NCI-H146 treated with DMSO at 0.1 percent for 48 hours (cell line): ENCODE measurements around the gene CLRN1.

Experiments used
- DNase-seq: peaks from one replicate; lab custom pipeline; 2025; ENCODE audit not compliant: unreplicated experiment; lab: John Stamatoyannopoulos, UW

Gene CLRN1

DNA sequence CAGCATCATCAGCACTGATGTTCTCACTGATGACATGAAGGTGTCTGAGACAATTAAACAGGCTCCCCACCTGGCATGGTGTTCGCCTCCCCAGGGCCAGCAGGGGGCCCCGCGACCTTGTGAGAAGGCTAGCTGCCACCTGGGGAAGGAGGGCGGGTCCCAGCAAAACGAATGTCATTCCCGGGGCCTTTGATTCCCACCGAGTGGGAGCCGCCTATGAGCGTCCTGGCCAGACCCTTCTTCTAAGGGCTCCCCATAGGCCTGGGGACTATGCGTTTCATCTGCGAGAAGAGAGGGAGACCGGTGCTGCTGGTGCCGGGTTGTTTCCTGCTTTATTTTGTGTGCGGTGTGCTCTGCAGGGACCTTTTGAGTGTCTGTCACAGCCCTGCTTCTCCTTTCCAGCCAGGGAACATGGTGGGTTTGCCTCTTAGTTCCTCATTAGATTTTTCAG is 46.8 kb downstream of the CLRN1 start:
- peak; percentile 81 for DNase-seq

DNA sequence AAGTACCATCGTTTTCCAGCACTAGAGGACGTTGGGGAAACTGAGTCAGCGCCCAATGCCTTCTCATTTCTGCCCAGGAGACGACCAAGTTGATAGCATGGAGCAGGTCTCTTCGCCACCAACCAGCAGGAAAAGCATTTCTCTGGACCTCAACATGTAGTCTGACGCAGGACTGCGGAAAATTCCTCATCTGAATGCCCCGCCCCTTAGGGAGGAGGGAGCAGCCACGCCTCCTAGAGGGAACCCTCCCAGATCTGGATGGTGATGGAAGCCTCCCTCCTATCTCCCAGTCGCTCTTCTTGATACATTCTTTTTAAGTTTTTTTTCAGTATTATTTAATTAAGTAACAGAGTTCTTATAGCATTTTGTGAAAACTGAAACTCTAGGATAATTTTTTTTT is 49.9 kb downstream of the CLRN1 start:
- DNase-seq, result no peak

DNA sequence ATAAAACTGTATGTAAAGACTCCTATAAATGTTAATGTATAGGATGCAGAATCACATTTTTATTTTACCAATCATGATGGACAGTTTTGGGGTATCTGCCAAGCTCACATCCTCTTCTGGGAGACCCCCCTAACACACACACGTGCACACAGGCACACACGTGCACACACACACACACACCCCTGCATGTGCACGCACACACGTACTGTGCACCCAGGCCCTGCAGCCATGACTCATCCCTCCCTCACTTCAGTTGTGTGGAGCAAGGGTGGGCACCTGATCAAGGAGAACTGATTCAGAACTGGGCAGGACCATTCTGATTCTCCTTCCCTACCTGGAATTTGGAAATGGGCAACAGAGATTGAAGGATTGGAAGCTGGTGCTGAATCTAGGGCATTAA is 51.3 kb downstream of the CLRN1 start:
- no peak for DNase-seq

DNA sequence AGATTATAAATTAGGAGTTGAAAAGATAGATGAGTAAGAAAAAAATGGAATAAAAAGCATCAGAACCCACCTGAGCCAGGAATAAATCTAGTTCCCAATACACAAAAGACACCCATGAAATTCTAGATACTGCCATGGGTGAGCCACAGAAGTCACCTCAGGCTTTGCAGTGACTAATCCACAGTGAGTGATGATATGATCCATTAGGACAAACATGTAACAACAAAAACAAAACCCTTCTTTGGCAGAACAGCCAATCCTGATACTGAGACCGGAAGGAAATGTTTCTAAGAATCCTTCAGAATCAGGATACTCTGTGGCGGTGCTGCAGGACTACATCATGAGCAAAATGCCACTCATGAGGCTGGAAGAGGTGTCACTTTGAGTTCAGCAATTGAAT is 52.3 kb downstream of the CLRN1 start:
- DNase-seq, result no peak

DNA sequence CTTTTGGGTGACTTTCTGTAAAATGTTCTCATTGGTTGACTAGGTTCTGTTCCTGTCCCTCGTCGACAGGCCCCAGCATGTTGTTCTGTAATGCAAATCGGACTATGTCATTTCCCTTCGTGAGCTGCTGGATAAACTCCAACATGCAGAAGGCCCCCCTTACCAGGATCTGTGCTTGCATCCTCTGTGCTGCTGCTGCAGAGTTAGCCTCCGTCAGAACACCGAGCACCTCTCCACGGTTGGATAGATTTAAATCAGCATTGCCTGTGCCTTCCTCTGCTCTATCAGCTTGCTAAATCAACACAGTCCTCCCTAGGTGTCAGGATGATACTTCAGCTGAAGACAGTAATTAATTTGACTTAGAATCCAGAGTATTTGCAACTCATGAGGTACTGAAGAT is 54.6 kb downstream of the CLRN1 start:
- DNase-seq, result peak; percentile 40

DNA sequence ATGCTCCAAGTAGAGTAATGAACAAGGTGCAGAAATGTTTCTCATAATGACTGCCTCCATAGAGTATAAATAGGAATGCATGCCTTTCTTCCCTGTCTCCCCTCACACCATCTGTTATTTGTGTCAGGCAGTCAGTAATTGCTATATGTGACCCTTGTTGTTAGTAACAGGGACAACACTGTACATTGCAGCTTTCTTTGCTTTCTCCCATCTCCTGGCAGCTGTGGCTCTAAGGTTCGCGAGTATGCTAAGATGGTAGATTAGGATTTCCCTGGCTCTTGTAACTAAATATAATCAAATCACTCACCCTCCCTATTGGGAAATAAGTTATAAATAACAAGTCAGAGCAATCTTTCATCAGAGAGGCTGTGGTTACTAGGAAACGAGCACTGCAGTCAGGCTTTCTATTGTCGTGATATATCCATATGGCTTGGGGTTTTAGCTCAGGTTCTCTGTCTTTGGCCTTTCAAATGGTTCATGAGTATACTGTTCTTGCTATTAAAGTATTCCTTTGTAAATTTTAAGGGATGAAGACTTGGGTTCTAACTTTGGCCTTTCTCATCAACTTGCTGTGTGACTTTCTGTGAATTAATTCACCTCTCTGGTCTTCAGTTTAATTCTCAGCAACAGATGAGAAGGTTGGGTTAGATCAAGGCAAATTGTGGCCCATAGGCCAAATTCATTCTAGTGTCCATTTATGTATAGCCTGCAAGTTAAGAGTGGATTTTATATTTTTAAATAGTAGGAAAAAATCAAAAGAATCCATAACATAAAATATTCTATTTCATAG is 59.2 kb downstream of the CLRN1 start:
- DNase-seq, result no peak

DNA sequence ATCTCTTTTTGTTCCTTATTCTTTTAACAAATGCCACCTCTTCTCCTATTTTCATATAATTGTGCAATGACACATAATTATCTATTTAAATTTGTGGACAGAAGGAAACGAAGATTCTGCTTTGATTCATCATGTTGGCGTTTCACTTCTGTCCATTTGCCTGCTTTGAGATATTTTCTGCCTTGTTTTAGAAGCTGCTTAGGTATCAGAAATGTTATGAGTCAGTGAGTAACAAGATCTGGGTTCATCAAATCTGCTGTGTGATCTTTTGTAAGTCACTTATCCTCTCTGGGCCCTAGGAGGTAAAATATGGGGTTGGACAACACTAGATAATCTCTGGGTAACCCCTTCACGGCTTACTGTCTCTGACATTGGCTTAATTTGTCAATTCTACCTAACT is 60.0 kb downstream of the CLRN1 start:
- DNase-seq, result no peak

DNA sequence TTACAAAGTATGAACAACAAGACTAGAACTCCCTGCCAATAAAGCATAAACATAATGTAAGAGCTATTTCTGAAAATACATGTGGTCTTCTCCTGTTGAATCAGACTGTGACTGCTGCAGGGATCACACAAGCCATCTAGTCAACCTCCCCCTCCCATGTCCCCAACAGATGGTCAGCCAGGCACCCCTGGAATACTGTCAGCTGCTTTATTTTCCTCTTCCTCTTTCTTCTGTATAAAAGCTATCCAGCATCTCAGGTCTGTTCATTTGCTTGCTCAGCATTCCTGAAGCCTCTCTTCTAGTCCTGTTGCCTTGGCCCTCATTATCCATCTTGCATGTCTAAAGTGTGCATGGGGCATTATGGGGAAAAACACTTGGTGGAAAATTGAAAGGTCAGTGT is 60.8 kb downstream of the CLRN1 start:
- DNase-seq, result no peak

DNA sequence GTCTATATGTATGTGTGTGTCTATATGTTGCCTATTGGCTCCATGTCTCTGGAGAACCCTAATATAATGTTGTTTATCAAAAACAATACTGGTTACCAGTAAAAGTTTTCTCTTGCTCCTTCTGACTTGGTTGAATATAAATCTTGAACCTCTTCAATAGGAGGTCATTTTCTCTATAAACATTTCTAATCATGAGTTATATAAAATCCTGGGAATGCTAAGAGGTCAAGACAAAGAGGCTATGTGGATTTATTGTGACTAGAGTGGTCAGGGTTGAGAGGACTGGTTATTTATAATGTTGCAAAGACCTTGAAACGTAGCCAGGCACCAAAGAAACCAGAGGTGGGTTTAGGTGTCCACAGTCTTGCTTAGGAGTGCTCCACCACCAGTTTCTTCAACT is 66.1 kb downstream of the CLRN1 start:
- no peak for DNase-seq

DNA sequence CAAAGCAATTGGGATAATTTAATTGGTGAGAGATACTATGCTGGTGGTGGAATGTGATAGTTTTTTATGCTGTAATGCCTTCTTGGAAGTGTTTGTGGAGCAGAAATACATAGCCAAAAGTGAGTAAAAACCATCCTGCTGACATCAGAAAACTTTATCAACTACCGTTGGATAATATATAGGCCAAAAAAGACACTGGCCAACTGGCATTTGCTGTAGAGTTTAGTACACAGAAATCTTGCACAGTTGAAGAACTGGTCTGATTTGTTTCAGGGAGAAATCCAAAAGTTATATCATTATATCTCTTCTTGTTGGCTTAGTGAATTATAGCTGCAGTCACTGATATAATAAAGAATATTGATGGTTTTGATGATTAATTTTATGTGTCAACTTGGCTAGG is 66.8 kb downstream of the CLRN1 start:
- no peak for DNase-seq

DNA sequence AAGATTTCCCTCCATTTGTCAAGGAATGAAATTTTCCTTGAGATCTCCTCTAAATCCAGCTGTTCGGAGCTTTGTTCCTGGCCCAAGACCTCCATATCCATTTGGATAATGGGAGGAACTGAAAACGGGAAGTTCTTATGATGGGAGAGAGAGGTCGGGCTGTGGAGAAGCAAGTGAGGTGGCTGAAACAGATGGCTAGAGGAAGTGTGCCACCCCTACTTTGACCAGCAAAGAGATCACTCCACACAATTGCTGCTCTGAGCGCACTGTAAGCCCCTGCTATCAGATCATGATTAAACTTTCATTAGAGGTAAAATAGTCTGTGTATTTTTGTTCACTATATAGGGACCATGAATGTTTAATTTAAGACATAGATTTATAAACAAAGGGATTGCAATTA is 67.2 kb downstream of the CLRN1 start, which contains the start of gene MINDY4B:
TSS of gene MINDY4B (minus strand) at position 101 of the 400 bp plus-strand sequence. CDS start at position 101, 0 bp downstream.
- no peak for DNase-seq

DNA sequence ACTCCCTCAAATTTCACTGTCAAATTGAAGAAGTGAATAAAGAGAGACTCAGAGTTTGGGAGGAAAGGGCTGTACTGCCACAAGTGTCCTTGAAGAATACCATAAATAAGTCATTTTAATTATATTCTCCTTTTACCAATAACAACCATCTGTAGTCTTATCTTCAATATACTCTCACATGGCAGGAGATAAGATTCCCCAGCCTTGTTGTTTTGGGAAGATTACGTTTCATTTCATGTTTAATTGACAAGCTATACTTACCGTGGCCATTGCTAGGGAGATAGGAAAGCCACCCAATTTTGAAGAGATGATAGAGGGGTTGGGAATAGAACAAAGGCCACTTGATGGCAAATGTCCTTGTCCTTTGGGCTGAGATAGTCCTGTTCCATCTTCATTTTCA is 69.5 kb downstream of the CLRN1 start:
- DNase-seq, result peak; percentile 38

DNA sequence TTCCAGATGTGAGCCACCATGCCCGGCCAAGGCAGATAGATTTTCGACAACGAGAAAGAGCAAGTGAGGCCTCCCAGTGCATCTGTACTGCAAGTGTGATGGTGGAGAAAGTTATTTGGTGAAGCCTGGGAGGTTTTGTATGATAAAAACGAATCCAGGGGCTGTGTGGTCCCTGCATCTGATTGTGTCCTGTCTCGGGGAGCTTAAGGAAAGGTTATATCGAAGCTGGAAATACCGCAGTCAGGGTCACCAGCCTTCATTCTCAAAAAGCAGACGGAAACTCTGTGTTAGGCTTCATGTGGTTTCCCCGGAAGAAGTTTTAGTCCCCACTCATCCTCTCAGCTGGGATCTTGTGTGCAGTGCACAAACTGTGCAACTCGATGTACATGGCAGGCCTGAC is 70.7 kb downstream of the CLRN1 start:
- no peak for DNase-seq

DNA sequence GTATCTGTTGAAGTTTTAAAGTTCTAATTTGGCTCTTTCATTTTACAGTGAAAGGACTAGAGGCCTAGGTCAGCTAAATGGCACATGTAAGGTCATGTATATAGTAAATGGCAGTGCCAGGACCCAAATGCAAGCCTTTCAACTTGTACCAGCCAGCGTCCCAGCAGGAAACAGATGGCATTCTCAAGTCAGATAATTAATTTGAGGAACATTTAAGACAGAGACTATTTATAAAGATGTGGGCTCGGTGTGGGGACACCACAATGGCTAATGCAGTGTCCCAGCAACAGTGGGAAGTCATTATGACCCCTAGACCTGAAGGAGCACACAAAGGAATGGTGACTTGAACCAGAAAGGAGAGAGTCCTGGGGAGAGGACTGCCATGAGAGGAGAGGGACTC is 73.4 kb downstream of the CLRN1 start:
- no peak for DNase-seq

DNA sequence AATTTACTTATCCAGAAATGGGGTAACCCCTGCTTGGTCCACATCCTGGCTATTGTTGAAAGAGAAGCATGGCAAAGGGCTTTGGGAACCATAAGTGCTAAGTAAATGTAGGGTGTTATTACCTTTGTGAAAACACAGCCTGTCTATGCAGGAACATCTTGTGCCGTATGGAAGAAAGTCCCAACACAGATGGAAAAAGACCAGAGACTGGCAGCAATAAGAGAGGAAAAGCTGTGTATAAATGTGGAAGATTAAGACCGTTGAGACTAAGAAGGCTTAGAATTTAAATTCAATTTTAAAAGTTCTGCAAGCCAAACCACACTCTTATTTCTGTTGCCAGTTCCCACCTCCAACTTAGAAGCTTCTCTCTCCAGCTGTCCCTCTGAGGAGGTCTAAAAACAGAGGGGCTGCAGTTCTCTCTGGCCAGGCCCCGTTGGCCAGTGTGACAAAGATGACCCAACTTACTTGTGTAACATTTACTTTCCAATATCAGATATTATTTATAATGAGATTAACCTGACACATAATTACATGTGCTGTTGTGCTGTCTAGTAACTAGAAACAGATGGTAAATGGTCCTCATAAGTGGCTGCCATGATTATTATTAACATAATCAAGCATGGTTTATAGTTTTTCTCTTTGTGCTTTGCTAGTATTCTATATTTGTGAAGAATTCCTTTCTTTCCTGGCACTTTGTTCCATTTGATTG is 74.3 kb downstream of the CLRN1 start:
- DNase-seq, result no peak

DNA sequence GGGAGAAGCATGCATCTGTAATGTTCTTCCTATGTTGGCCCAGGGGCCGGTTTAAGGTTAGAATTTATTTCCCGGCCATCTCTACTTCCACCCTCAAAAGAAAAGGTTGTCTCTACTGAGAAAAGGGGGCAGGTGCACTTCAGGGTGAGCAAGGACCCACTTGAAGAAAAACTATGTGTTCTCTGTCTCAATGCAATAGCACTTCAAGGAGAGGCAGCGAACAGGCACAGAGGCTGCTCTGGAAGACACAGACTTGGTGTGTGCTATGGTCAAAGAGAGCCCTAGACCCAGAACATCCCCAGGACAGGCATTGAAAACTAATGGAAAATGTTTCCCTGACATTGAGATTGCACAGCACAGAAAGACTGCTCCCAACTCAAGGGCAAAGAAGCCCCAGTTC is 74.9 kb downstream of the CLRN1 start:
- no peak for DNase-seq

DNA sequence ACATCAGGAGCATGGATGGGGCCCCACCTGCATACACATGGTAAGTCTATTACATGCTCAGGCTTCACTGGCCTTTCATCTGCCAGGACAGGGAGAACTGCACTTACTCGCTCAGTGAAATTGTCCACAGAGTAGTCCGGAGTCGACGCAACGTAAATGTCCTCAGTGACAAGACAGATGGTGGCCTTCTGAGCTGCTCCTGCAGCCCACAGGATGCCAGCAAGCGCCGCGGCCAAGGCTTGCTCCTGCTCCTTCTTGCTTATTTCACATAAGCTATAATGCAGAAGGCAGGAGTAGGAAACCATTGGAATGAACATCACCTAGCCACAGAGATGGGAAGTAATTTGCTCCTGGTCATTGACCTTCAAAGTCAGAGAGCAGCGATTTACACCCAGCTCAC is 81.7 kb downstream of the CLRN1 start:
- DNase-seq, result no peak

DNA sequence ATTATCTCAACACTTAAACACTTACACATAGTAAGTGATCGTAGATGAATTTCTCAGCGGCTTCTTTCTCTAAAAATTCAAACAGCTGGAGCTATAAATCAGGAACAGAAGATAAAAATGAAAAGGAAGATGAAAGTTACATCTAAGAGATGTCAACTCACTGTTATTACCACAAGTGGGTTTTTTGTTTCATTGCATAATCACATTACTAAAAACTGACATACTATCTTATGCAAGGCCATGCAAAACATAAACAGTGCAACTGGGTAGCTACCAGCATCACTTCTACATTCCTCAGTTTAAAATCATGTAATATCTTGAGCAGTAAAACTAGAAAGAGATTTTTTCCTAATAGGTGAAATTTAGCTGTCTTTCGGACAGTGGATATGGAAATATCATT is 82.2 kb downstream of the CLRN1 start:
- no peak for DNase-seq

DNA sequence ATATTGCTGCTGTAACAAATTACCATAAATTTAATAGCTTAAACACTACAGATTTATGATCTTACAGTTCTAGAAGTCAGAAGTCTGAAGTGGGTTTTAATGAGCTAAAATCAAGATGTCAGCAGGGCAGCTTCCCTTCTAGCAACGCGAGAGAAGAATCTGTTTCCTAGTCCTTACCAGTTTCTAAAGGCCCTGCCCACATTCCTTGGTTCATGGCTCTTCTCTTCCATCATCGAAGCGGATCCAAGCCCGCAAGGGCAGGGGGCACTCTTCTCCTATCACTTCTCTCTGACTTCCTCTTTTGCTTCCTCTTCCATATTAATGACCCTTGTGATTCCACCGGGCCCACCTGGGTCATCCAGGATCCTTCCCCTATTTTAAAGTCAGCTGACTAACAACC is 83.4 kb downstream of the CLRN1 start:
- DNase-seq, result no peak

DNA sequence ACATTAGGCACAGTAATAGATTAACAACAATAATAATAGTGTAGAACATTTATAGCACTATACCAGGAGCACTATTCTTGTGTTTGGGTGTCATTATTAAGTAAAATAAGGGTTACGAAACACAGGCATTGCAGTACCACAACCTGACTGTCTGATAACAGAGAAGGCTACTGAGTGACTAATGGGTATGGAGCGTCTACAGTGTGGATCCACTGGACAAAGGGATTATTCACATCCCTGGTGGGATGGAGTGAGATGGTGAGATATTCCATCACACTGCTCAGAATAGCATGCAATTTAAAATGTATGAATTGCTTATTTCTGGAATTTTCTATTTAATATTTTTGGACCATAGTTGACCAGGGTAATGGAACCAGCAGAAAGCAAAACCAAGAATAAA is 85.5 kb downstream of the CLRN1 start:
- no peak for DNase-seq

DNA sequence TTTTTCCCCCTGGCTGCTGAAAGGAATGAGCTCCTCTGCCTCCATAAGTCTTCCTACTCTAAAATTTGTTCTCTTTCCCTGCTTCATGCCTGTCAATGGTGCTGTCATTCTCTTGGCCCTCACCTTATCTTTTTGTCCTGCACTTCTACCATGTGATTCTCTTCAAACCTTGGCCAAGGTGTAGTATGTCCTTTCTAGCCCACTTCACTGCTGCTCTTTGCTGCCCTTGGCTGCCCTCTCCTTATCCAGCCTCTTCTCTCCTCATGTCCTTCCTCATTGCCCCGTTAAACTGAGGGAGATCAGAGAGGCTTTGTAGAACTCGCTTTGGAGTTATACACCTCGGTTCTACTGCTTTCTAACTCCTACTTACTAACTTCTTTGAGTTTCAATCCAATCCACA is 87.0 kb downstream of the CLRN1 start:
- no peak for DNase-seq

DNA sequence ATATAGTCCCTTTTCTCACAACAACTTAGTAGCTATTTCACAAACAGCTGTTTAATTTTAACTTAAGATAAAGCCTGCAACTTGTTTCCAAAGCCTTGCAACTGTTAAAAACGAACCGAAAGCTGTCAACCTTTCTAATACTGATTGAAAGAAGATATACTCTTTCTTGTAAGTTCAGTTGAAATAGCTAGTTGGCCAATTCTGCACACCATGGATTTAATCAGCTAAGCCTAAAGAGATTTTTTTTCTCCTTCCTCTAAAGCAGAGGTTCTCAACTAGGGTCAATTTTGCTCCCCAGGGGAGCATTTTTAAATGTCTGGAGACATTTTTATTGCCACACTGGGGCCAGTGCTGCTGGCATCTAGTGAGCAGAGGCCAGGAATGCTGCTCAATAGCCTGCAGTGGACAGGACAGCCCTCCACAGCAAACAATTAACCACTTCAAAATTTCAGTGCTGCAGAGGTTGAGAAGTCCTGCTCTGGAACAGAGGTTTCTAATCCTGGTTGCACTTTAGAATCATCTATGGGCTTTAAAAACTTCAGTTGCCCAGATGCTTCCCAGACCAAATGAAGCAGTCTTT is 93.4 kb downstream of the CLRN1 start:
- no peak for DNase-seq
